HepG2 (cell line): ENCODE data around the gene GCH1. TPM values are rescaled to one million over a fixed set of nuclear protein-coding genes. Genes with fewer than 3 reads are reported as not detected.
A peak's percentile ranks its signal among the peaks of the same experiment; 100 is the strongest.

Source experiments
- CENPX ChIP-seq: sonication (generic); formaldehyde crosslinking; IDR thresholded peaks from 2 replicates; pipeline ENCODE4 v1.9.0; 2021; ENCODE audit warnings: mild to moderate bottlenecking, missing genetic modification reagents, moderate library complexity
- CHD2 ChIP-seq: IDR thresholded peaks from 2 replicates; pipeline ENCODE4 v1.6.1; 2011; ENCODE audit warnings: low read depth, low read length, improper control_type of control experiment
- CREB1 ChIP-seq, 2 experiments: fragments of 450-650 bp in 1 of 2; IDR thresholded peaks; 2 replicates each; pipeline ENCODE4 v1.6.1; 2016 to 2017; ENCODE audit warnings: control low read depth in 1 of 2, mild to moderate bottlenecking in 1 of 2, missing compliant biosample characterization in 1 of 2, missing genetic modification characterization in 1 of 2
- DBP ChIP-seq: sonication (generic); formaldehyde crosslinking; IDR thresholded peaks from 2 replicates; pipeline ENCODE4 v1.4.0; 2020; ENCODE audit warnings: missing genetic modification reagents; ENCODE audit errors: not compliant biosample characterization
- E2F5 ChIP-seq: sonication (generic); formaldehyde crosslinking; conservative IDR thresholded peaks from 2 replicates; pipeline ENCODE4 v1.4.0; 2020; ENCODE audit warnings: missing genetic modification reagents
- EHMT2 ChIP-seq: fragments of 200-600 bp; sonication (generic); IDR thresholded peaks from 2 replicates; pipeline ENCODE4 v1.7.0; 2017; ENCODE audit warnings: antibody characterized with exemption, low read depth, low read length, borderline replicate concordance
- HNF1B ChIP-seq: sonication (generic); formaldehyde crosslinking; IDR thresholded peaks from 2 replicates; pipeline ENCODE4 v1.5.1; 2020; ENCODE audit warnings: mild to moderate bottlenecking, moderate library complexity, missing genetic modification reagents
- IRF9 ChIP-seq: sonication (generic); formaldehyde crosslinking; IDR thresholded peaks from 2 replicates; pipeline ENCODE4 v1.8.0; 2022; ENCODE audit warnings: missing genetic modification reagents, mild to moderate bottlenecking, borderline replicate concordance
- KDM1A ChIP-seq: IDR thresholded peaks from 2 replicates; pipeline ENCODE4 v1.6.1; 2016; ENCODE audit warnings: missing compliant biosample characterization
- NONO ChIP-seq, 2 experiments: fragments of 450-650 bp in 1 of 2; sonication (generic) in 1 of 2; formaldehyde crosslinking in 1 of 2; IDR thresholded peaks in 1 of 2; conservative IDR thresholded peaks in 1 of 2; 2 replicates each; pipeline versions ENCODE4 v1.6.1 to v1.8.0; 2017 to 2022; ENCODE audit warnings: mild to moderate bottlenecking in 1 of 2, missing genetic modification reagents in 1 of 2, moderate library complexity in 1 of 2
- RFX3 ChIP-seq: IDR thresholded peaks from 2 replicates; pipeline ENCODE4 v1.6.1; 2016; ENCODE audit warnings: missing biosample characterization, missing genetic modification reagents
- SRSF9 ChIP-seq: fragments of 200-400 bp; formaldehyde crosslinking; IDR thresholded peaks from 2 replicates; pipeline ENCODE4 v1.6.1; 2018; ENCODE audit warnings: borderline replicate concordance, mild to moderate bottlenecking, low read depth, low read length; ENCODE audit not compliant: insufficient read depth, poor library complexity, severe bottlenecking
- TBL1XR1 ChIP-seq: fragments of 150-350 bp; IDR thresholded peaks from 2 replicates; pipeline ENCODE4 v1.6.1; 2014; ENCODE audit warnings: borderline replicate concordance, low read length; ENCODE audit not compliant: partially characterized antibody
- WIZ ChIP-seq: sonication (generic); formaldehyde crosslinking; IDR thresholded peaks from 2 replicates; pipeline ENCODE4 v1.5.1; 2020; ENCODE audit warnings: mild to moderate bottlenecking, missing genetic modification reagents
- ZBTB38 ChIP-seq: sonication (generic); formaldehyde crosslinking; IDR thresholded peaks from 2 replicates; pipeline ENCODE4 v1.5.1; 2020; ENCODE audit warnings: mild to moderate bottlenecking, missing genetic modification reagents
- ZBTB42 ChIP-seq: sonication (generic); formaldehyde crosslinking; IDR thresholded peaks from 2 replicates; pipeline ENCODE4 v1.5.0; 2020; ENCODE audit warnings: mild to moderate bottlenecking, missing genetic modification reagents
- ZFP90 ChIP-seq: sonication (generic); formaldehyde crosslinking; IDR thresholded peaks from 2 replicates; pipeline ENCODE4 v1.8.0; 2022; ENCODE audit warnings: missing genetic modification reagents, mild to moderate bottlenecking, inconsistent platforms, borderline replicate concordance
- ZNF143 ChIP-seq: sonication (generic); formaldehyde crosslinking; IDR thresholded peaks from 2 replicates; pipeline ENCODE4 v1.4.0; 2020; ENCODE audit warnings: missing genetic modification reagents
- ZNF549 ChIP-seq: sonication (generic); formaldehyde crosslinking; IDR thresholded peaks from 2 replicates; pipeline ENCODE4 v1.5.0; 2020; ENCODE audit warnings: missing genetic modification reagents
- ZNF784 ChIP-seq: sonication (generic); formaldehyde crosslinking; IDR thresholded peaks from 2 replicates; pipeline ENCODE4 v1.5.1; 2020; ENCODE audit warnings: missing genetic modification reagents, mild to moderate bottlenecking, borderline replicate concordance
- ZNF800 ChIP-seq: sonication (generic); formaldehyde crosslinking; IDR thresholded peaks from 2 replicates; pipeline ENCODE4 v1.4.0; 2020; ENCODE audit warnings: missing genetic modification reagents
- ZSCAN29 ChIP-seq: sonication (generic); formaldehyde crosslinking; conservative IDR thresholded peaks from 2 replicates; pipeline ENCODE4 v1.4.0; 2020; ENCODE audit warnings: mild to moderate bottlenecking, missing genetic modification reagents
- polyA plus RNA-seq, 8 experiments: library from polyadenylated mRNA; depleted of rRNA in 3 of 8; stranded (reverse) in 7 of 8; unstranded in 1 of 8; fragments of >200 nt; fragmentation: Illumina TruSeq in 4 of 8; extraction: Trizol in 4 of 8; gene quantifications; 2 replicates each; pipeline versions ENCODE4 v1.2.1 to v1.2.3, GENCODE V29; 2011 to 2016; ENCODE audit warnings: low read depth in 4 of 8, missing spikeins in 1 of 8, mixed read lengths in 1 of 8; ENCODE audit not compliant: insufficient read depth in 1 of 8
- total RNA-seq, 5 experiments: library from RNA; depleted of rRNA; stranded (reverse); fragments of >200 nt; fragmentation: Illumina TruSeq; extraction: Trizol; gene quantifications; 2 replicates each; pipeline ENCODE4 v1.2.3, GENCODE V29; 2016; ENCODE audit warnings: low read depth in 1 of 5

Gene GCH1
- total and polyA plus RNA-seq, 2 of the 13 experiments (the other 11 are each of a cell fraction or from before 2014, with no cell fraction given), result 15.0 to 25.2 TPM

- TF ChIP-seq ZBTB42 (no peak), SRSF9 (no peak), ZBTB38 (peak; percentile 72; the same call in 1 of the 2 replicates), CREB1 (IDR thresholded peaks at IDR 0.05) (no peak), CREB1 (CRISPR knock-in tag; IDR thresholded peaks at IDR 0.05) (peak; percentile 40; the same call in 1 of the 2 replicates), NONO (IDR thresholded peaks at IDR 0.05) (no peak), NONO (CRISPR knock-in tag; conservative IDR thresholded peaks at IDR 0.05) (peak; percentile 46; the same call in 1 of the 2 replicates), RFX3 (CRISPR knock-in tag) (no peak), ZNF549 (CRISPR knock-in tag) (no peak), ZNF800 (CRISPR knock-in tag) (no peak), ZNF143 (no peak), ZSCAN29 (CRISPR knock-in tag) (no peak), DBP (CRISPR knock-in tag) (no peak), IRF9 (no peak), ZFP90 (CRISPR knock-in tag) (no peak), EHMT2 (no peak), CHD2 (no peak), E2F5 (no peak), ZNF784 (CRISPR knock-in tag) (no peak), HNF1B (CRISPR knock-in tag) (peak; percentile 75), KDM1A (CRISPR knock-in tag) (peak; percentile 71), TBL1XR1 (peak; percentile 50), CENPX (CRISPR knock-in tag) (no peak), WIZ (CRISPR knock-in tag) (no peak)
Measured at GRCh38 chr14:54944737-54945391, 42.2 kb upstream of the GCH1 start (continued).
